ENCODE measurements around the gene KRTAP8-1. TPM values are rescaled to one million over a fixed set of nuclear protein-coding genes. Genes with fewer than 3 reads are reported as not detected.

Gene KRTAP8-1
- total RNA-seq, 4 donors from 2014 or later = not detected

DNA sequence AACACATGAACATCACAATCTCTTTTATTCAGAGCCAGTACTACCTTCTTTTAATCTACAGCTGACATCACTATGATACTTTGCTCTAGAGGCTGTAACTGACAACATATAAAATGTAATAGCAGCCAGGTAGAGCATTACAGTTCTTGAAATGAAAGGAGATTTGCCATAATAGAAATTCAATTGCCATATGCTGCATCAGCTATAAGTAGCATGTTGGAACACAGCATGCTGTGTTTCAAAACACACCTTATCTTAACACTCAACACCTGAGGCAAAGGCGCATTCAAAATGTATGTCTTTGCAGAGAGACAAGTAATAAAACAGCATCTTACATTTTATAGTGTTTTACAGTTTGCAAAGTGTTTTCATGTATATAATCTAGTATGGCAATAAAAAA is 33.8 kb downstream of the KRTAP8-1 start:
- DNase-seq = no peak
- intact Hi-C loops (cut with DNase I) = no loop called here
- no peak overlapping the region for H3K27ac ChIP-seq
- H3K4me3 ChIP-seq = no peak overlapping the region
- H3K27me3 ChIP-seq = no peaks in the 10 kb centered on the region
- no peak for TF ChIP-seq POLR2A (IDR thresholded peaks at IDR 0.05)
- TF ChIP-seq, protein P1, sequence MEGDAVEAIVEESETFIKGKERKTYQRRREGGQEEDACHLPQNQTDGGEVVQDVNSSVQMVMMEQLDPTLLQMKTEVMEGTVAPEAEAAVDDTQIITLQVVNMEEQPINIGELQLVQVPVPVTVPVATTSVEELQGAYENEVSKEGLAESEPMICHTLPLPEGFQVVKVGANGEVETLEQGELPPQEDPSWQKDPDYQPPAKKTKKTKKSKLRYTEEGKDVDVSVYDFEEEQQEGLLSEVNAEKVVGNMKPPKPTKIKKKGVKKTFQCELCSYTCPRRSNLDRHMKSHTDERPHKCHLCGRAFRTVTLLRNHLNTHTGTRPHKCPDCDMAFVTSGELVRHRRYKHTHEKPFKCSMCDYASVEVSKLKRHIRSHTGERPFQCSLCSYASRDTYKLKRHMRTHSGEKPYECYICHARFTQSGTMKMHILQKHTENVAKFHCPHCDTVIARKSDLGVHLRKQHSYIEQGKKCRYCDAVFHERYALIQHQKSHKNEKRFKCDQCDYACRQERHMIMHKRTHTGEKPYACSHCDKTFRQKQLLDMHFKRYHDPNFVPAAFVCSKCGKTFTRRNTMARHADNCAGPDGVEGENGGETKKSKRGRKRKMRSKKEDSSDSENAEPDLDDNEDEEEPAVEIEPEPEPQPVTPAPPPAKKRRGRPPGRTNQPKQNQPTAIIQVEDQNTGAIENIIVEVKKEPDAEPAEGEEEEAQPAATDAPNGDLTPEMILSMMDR (IDR thresholded peaks at IDR 0.05) = no peak
- 80 to 87% methylated on average over 1 of the region's 1 CpG for WGBS, 2 donors
- H3K4me1 ChIP-seq = no peaks in the 10 kb centered on the region
- H3K9me3 ChIP-seq = no peaks in the 10 kb centered on the region
- no peaks in the 10 kb centered on the region for H3K36me3 ChIP-seq

DNA sequence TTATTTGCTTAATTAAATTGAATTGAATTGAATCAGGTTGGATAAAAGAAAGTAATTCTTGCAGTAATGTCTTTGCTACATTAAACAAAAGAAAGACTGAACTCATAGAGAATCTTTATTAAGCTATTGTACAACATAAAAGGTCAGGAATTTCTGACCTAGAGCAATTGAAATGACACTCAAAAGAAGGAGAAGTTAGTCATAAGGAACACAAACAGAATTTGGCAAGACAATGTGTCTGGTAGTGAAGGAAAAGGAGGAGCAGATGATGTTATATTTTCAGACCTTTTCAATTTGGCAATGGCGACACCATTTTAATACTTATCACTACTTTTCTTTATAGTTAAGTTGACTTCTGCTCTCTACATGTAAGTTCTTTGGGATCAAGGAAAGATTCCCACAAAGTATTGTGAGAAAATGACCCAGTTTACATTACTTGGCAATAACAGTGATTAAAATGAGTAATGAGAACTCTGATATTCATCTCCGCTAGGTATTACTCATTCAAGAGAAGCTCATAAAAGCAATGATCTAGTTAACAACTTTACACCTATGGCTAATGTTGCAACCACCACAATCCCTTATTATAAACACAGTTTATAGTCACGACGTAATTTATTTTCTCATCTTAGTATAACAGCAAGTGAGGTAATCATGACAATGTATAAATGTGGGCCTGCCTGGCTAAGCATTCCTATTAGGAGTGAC is 43.2 kb downstream of the KRTAP8-1 start:
- 83 to 89% methylated on average over 4 of the region's 4 CpGs for WGBS, 2 donors
- no peaks in the 10 kb centered on the region for H3K4me1 ChIP-seq
- intact Hi-C loops (cut with DNase I) = no loop called here
- H3K4me3 ChIP-seq = no peak overlapping the region
- no peaks in the 10 kb centered on the region for H3K36me3 ChIP-seq
- H3K27ac ChIP-seq = no peak overlapping the region
- no peak for TF ChIP-seq POLR2A (IDR thresholded peaks at IDR 0.05)
- TF ChIP-seq, protein P1 (IDR thresholded peaks at IDR 0.05) = no peak
- no peaks in the 10 kb centered on the region for H3K9me3 ChIP-seq
- no peak for DNase-seq
- H3K27me3 ChIP-seq = no peaks in the 10 kb centered on the region

Small RNA genes lying within 50 kb of the gene (small RNA-seq; reads per million reads assigned to genes)
- 0 reads per million in 4 donors for gene AP000244.1
- gene KRTAP8-2P = 0 reads per million in 4 donors
- 0 reads per million in 4 donors for gene KRTAP8-3P

Other genes starting within 250 kb of the KRTAP8-1 start
- gene KRTAP22-2, start 222.9 kb downstream of the KRTAP8-1 start, total RNA-seq = not detected
- not detected for gene KRTAP6-3, start 220.8 kb downstream of the KRTAP8-1 start, total RNA-seq
- gene KRTAP6-2, start 214.4 kb downstream of the KRTAP8-1 start, total RNA-seq = not detected
- not detected for gene KRTAP22-1, start 212.2 kb downstream of the KRTAP8-1 start, total RNA-seq
- gene KRTAP6-1, start 199.3 kb downstream of the KRTAP8-1 start, total RNA-seq = not detected
- gene KRTAP20-1, start 196.8 kb downstream of the KRTAP8-1 start, total RNA-seq = not detected
- gene KRTAP20-4, start 192.6 kb downstream of the KRTAP8-1 start, total RNA-seq = not detected
- gene KRTAP20-2, start 178.1 kb downstream of the KRTAP8-1 start, total RNA-seq = not detected
- gene KRTAP20-3, start 170.4 kb downstream of the KRTAP8-1 start, total RNA-seq = not detected
- gene KRTAP21-3, start 94.5 kb downstream of the KRTAP8-1 start, total RNA-seq = not detected
- gene KRTAP21-2, start 66.0 kb downstream of the KRTAP8-1 start, total RNA-seq = not detected
- not detected for gene KRTAP21-1, start 57.8 kb downstream of the KRTAP8-1 start, total RNA-seq
- not detected for gene KRTAP7-1, start 16.5 kb upstream of the KRTAP8-1 start, total RNA-seq
- gene KRTAP11-1, start 68.3 kb upstream of the KRTAP8-1 start, total RNA-seq = not detected
- not detected for gene KRTAP19-8, start 225.2 kb upstream of the KRTAP8-1 start, total RNA-seq

Measured in esophagus squamous epithelium (tissue), 5 donors.